K562 (cell line): Measurements from ENCODE around the gene SYNPO. TPM values are rescaled to one million over a fixed set of nuclear protein-coding genes. Genes with fewer than 3 reads are reported as not detected.

ENCODE experiments used
- ATAC-seq: fragments of 200-7000 bp; cut with Tn5 transposase; 3 replicates; pipeline ENCODE4 v1.9.1; 2020; ENCODE audit warnings: moderate library complexity
- BruUV-seq: library from RNA; stranded (reverse); fragments of 400-500 nt; replicated peaks from 2 replicates; lab custom pipeline; 2021; lab: Mats Ljungman, UMichigan
- CTCF ChIA-PET: fragments of 300-600 bp; formaldehyde crosslinking; extraction: SDS; loops from one replicate; lab custom pipeline; 2021; ENCODE audit warnings: low intra/inter-chr PET ratio; lab: Yijun Ruan, JAX
- POLR2A ChIA-PET: fragments of 300-600, 350-650 bp; sonication (Branson Sonifier 250); formaldehyde crosslinking; extraction: SDS; loops from one replicate; lab custom pipeline; 2021; ENCODE audit warnings: antibody characterized with exemption, inconsistent platforms; lab: Yijun Ruan, JAX
- DNase-seq, 4 experiments: peaks; one replicate each; pipeline versions ENCODE4 v3.0.0 to v3.0.0-alpha.2; 2011 to 2018; ENCODE audit warnings: low spot score in 3 of 4, mixed read lengths in 3 of 4; ENCODE audit errors: extremely low read depth in 1 of 4
- FAIRE-seq: peaks from 2 replicates; lab custom pipeline; 2011; peaks lifted over from hg19 to GRCh38; lab: Jason Lieb, UNC
- H2AFZ ChIP-seq: 2 replicates; pipeline ENCODE4 v1.6.0; 2011; ENCODE audit warnings: low read depth, low read length, control low read depth, inconsistent platforms
- H3K27ac ChIP-seq: fragments of 200-600 bp; 3 replicates; pipeline ENCODE4 v1.8.0; 2011; ENCODE audit warnings: low read depth, mild to moderate bottlenecking, control low read depth, inconsistent platforms, low read length, moderate library complexity, mixed read lengths; ENCODE audit errors: extremely low read depth
- H3K27me3 ChIP-seq, 2 experiments: fragments of 300-600 bp in 1 of 2; 2 replicates in 1 of 2; 3 replicates in 1 of 2; pipeline versions ENCODE4 v1.6.0 to v1.8.0; 2011; ENCODE audit warnings: inconsistent platforms in 2 of 2, low read length in 2 of 2, mild to moderate bottlenecking in 1 of 2, mixed read lengths in 1 of 2, moderate library complexity in 1 of 2; ENCODE audit not compliant: control insufficient read depth in 2 of 2, insufficient read depth in 2 of 2
- H3K36me3 ChIP-seq: fragments of 300-600 bp; 3 replicates; pipeline ENCODE4 v1.8.0; 2011; ENCODE audit warnings: mild to moderate bottlenecking, low read length, inconsistent platforms; ENCODE audit not compliant: control insufficient read depth, insufficient read depth
- H3K4me1 ChIP-seq, 2 experiments: fragments of 200-600 bp in 1 of 2; replicated peaks in 1 of 2; 2 replicates in 1 of 2; 3 replicates in 1 of 2; pipeline versions ENCODE4 v1.5.1 to v1.8.0; 2011; ENCODE audit warnings: inconsistent platforms in 2 of 2, low read length in 2 of 2, mild to moderate bottlenecking in 1 of 2, mixed read lengths in 1 of 2, moderate library complexity in 1 of 2; ENCODE audit not compliant: control insufficient read depth in 2 of 2, insufficient read depth in 2 of 2
- H3K4me2 ChIP-seq: 2 replicates; pipeline ENCODE4 v1.6.1; 2011; ENCODE audit warnings: low read length, control low read depth, inconsistent platforms, mixed read lengths; ENCODE audit not compliant: insufficient read depth
- H3K4me3 ChIP-seq: fragments of 200-600 bp; sonication (generic), shearing (Covaris generic); 2 replicates; pipeline ENCODE4 v1.5.1; 2016; ENCODE audit warnings: control low read depth, inconsistent platforms
- H3K79me2 ChIP-seq: fragments of 200-600 bp; 3 replicates; pipeline ENCODE4 v1.8.0; 2011; ENCODE audit warnings: low read length, inconsistent platforms; ENCODE audit not compliant: control insufficient read depth, insufficient read depth
- H3K9ac ChIP-seq, 2 experiments: 2 replicates each; pipeline versions ENCODE4 v1.6.0 to v1.6.1; 2011; ENCODE audit warnings: low read depth in 2 of 2, low read length in 2 of 2, control low read depth in 1 of 2, inconsistent platforms in 1 of 2, mild to moderate bottlenecking in 1 of 2, mixed read lengths in 1 of 2; ENCODE audit not compliant: insufficient read depth in 1 of 2
- H3K9me1 ChIP-seq: one replicate; pipeline ENCODE4 v1.6.0; 2011; ENCODE audit warnings: inconsistent platforms, mild to moderate bottlenecking, low read length, moderate library complexity; ENCODE audit not compliant: control insufficient read depth, insufficient read depth
- H3K9me3 ChIP-seq: replicated peaks from 2 replicates; pipeline ENCODE4 v1.5.1; 2011; ENCODE audit warnings: low read depth, low read length, inconsistent platforms; ENCODE audit not compliant: control insufficient read depth, insufficient read depth
- H4K20me1 ChIP-seq: replicated peaks from 2 replicates; pipeline ENCODE4 v1.6.1; 2011; ENCODE audit warnings: low read length, inconsistent platforms, mixed read lengths; ENCODE audit not compliant: control insufficient read depth, insufficient read depth
- GABPA ChIP-seq: fragments of 200-800 bp; sonication (Bioruptor generic); conservative IDR thresholded peaks from 2 replicates; pipeline ENCODE4 v1.6.1; 2016; ENCODE audit warnings: low read depth, missing genetic modification characterization, missing compliant biosample characterization
- HNRNPLL ChIP-seq: fragments of 200-400 bp; formaldehyde crosslinking; IDR thresholded peaks from 2 replicates; pipeline ENCODE4 v1.6.1; 2017; ENCODE audit warnings: low read length, low read depth, mild to moderate bottlenecking; ENCODE audit not compliant: poor library complexity, severe bottlenecking
- MTA2 ChIP-seq: fragments of 450-650 bp; IDR thresholded peaks from 2 replicates; pipeline ENCODE4 v1.6.1; 2016; ENCODE audit warnings: low read depth
- UBTF ChIP-seq, 2 experiments: IDR thresholded peaks; 2 replicates each; pipeline ENCODE4 v1.6.1; 2012; ENCODE audit warnings: improper control_type of control experiment in 2 of 2, low read depth in 2 of 2, low read length in 2 of 2, borderline replicate concordance in 1 of 2
- ZNF282 ChIP-seq: sonication (generic); formaldehyde crosslinking; IDR thresholded peaks from 2 replicates; pipeline ENCODE4 v1.8.1; 2023; ENCODE audit warnings: missing genetic modification reagents
- ZNF668 ChIP-seq: fragments of 250-450 bp; sonication (Bioruptor Pico); IDR thresholded peaks from 2 replicates; pipeline ENCODE4 v1.8.0; 2022; ENCODE audit warnings: mild to moderate bottlenecking, inconsistent platforms
- WGBS: fragments of 100-300 bp; shearing (Covaris generic); methylation state at CpG from one replicate; pipeline ENCODE4 v1.1.6; 2016; ENCODE audit warnings: low coverage, mixed read lengths; ENCODE audit not compliant: insufficient coverage; ENCODE audit errors: missing lambda C conversion rate; 5-methylcytosine and 5-hydroxymethylcytosine counted together
- in situ Hi-C: fragments of 300-500 bp; cut with MboI; formaldehyde crosslinking; loops from 4 replicates; pipeline ENCODE4 v1.15.0; 2018; ENCODE audit warnings: inconsistent platforms, mixed read lengths
- intact Hi-C: fragments of 100-400 bp; cut with micrococcal nuclease; formaldehyde crosslinking; loops from 2 replicates; pipeline ENCODE4 v1.14.2; 2022
- polyA plus RNA-seq, 8 experiments: library from polyadenylated mRNA; depleted of rRNA in 4 of 8; stranded (reverse) in 5 of 8; unstranded in 3 of 8; fragments of >200 nt; fragmentation: Nextera tagmentation in 2 of 8; fragmentation: Illumina TruSeq in 1 of 8; extraction: Ambion mirVana in 2 of 8; extraction: Trizol in 1 of 8; gene quantifications; 2 replicates each; pipeline versions ENCODE4 v1.2.1 to v1.2.3, GENCODE V29; 2011 to 2014; ENCODE audit warnings: inconsistent platforms in 1 of 8, missing spikeins in 1 of 8
- total RNA-seq, 7 experiments: library from RNA; depleted of rRNA in 6 of 7; stranded (reverse); fragments of >200 nt in 6 of 7; fragmentation: Illumina TruSeq in 2 of 7; extraction: Trizol in 2 of 7; gene quantifications; 2 replicates each; pipeline versions ENCODE4 v1.2.1 to v1.2.3, GENCODE V29; 2011 to 2021; ENCODE audit warnings: low replicate concordance in 1 of 7

Gene SYNPO
- total and polyA plus RNA-seq, 9 of the 15 experiments (the other 6 are each of a cell fraction or from before 2014, with no cell fraction given), result 0.01 to 0.31 (median 0.03) TPM; not detected in 4

- no peaks in the 10 kb centered on the region for H3K9me3 ChIP-seq
- DNase-seq (no peak), FAIRE-seq (no peak), ATAC-seq (no peak)
- H3K79me2 ChIP-seq, result no peaks in the 10 kb centered on the region
- WGBS, result 29% methylated on average over 1 of the region's 1 CpG
- CTCF ChIA-PET, result no interaction called here
- intact Hi-C loops (no loop called here), in situ Hi-C loops (loop anchor here (5.0 to 10.0 kb wide), 2 partner anchors 89 to 197 kb away; no protein-coding TSS in a partner anchor)
- no peak overlapping the region for H3K4me3 ChIP-seq
- H2AFZ ChIP-seq, result no peak overlapping the region
- BruUV-seq, result no TSS peak
- TF ChIP-seq ZNF282 (CRISPR knock-in tag) (no peak), ZNF668 (CRISPR knock-in tag) (no peak), HNRNPLL (no peak), MTA2 (no peak), UBTF (IDR thresholded peaks at IDR 0.05; ENCODE audit: borderline replicate concordance in 1 of 2, low read depth in 2 of 2, low read length in 2 of 2) (no peak), GABPA (tag) (no peak)
- no peak overlapping the region for H3K4me2 ChIP-seq
- no peaks in the 10 kb centered on the region for H3K9me1 ChIP-seq
- peaks cover 6 to 31% of the 10 kb centered on the region in 2 experiments; a peak in 3 of 5 replicates for H3K4me1 ChIP-seq
- no peaks in the 10 kb centered on the region for H3K36me3 ChIP-seq
- H3K27me3 ChIP-seq, result peaks cover 25 to 64% of the 10 kb centered on the region in 2 experiments
- H3K9ac ChIP-seq, result no peak overlapping the region
- POLR2A ChIA-PET, result interaction anchor here (0.6 to 1.0 kb wide), 3 partner anchors 16 to 45 kb away, joined by 3 to 4 read pairs (median 4); no protein-coding TSS in a partner anchor
- H3K27ac ChIP-seq, result no peak overlapping the region
- H4K20me1 ChIP-seq, result peaks cover 6% of the 10 kb centered on the region; the same call in 1 of the 2 replicates
Measured at GRCh38 chr5:150651382-150651781, 10.9 kb downstream of the SYNPO start.
